K562 (cell line): ENCODE measurements around the gene PSPH. TPM values are rescaled to one million over a fixed set of nuclear protein-coding genes. Genes with fewer than 3 reads are reported as not detected.
A peak's percentile ranks its signal among the peaks of the same experiment; 100 is the strongest.

Experiments used
- ASH1L ChIP-seq: fragments of 450-650 bp; IDR thresholded peaks from 2 replicates; pipeline ENCODE4 v1.6.1; 2018; ENCODE audit warnings: borderline replicate concordance, mild to moderate bottlenecking, low read depth; ENCODE audit not compliant: partially characterized antibody
- BMI1 ChIP-seq: fragments of 150-350 bp; IDR thresholded peaks from 2 replicates; pipeline ENCODE4 v1.6.1; 2014; ENCODE audit warnings: low read length
- BRD4 ChIP-seq: fragments of 200-600 bp; sonication (generic); IDR thresholded peaks from 2 replicates; pipeline ENCODE4 v1.6.1; 2017; ENCODE audit warnings: inconsistent platforms
- BRF1 ChIP-seq: IDR thresholded peaks from 3 replicates; pipeline ENCODE4 v1.6.1; 2011; ENCODE audit warnings: borderline replicate concordance, mild to moderate bottlenecking; ENCODE audit not compliant: insufficient read length; ENCODE audit errors: extremely low read depth
- CBX2 ChIP-seq: fragments of 200-600 bp; sonication (generic); IDR thresholded peaks from one replicate; pipeline ENCODE4 v1.6.1; 2012; ENCODE audit warnings: mild to moderate bottlenecking, low read length, inconsistent platforms; ENCODE audit not compliant: insufficient read depth, poor library complexity, severe bottlenecking
- CREB1 ChIP-seq, 2 experiments: sonication (generic) in 1 of 2; formaldehyde crosslinking in 1 of 2; IDR thresholded peaks; 2 replicates each; pipeline versions ENCODE4 v1.6.1 to v1.8.0; 2012 to 2022; ENCODE audit warnings: inconsistent platforms in 1 of 2, mild to moderate bottlenecking in 1 of 2, missing genetic modification reagents in 1 of 2, moderate library complexity in 1 of 2
- DACH1 ChIP-seq: fragments of 450-650 bp; IDR thresholded peaks from 2 replicates; pipeline ENCODE4 v1.6.1; 2018; ENCODE audit not compliant: partially characterized antibody
- FOXJ2 ChIP-seq: fragments of 200-800 bp; sonication (Bioruptor generic); IDR thresholded peaks from 2 replicates; pipeline ENCODE4 v1.6.1; 2016; ENCODE audit warnings: missing genetic modification characterization, missing compliant biosample characterization
- HCFC1 ChIP-seq: IDR thresholded peaks from 2 replicates; pipeline ENCODE4 v1.6.1; 2012; ENCODE audit warnings: low read depth, low read length, improper control_type of control experiment
- HDAC6 ChIP-seq: IDR thresholded peaks from 2 replicates; pipeline ENCODE4 v1.6.1; 2012; ENCODE audit warnings: low read depth, mild to moderate bottlenecking, control low read depth, inconsistent platforms, low read length, moderate library complexity
- NR3C1 ChIP-seq: sonication (generic); formaldehyde crosslinking; IDR thresholded peaks from 2 replicates; pipeline ENCODE4 v1.8.1; 2022; ENCODE audit warnings: missing genetic modification reagents
- NUFIP1 ChIP-seq: fragments of 450-650 bp; IDR thresholded peaks from 2 replicates; pipeline ENCODE4 v1.6.1; 2018; ENCODE audit not compliant: partially characterized antibody
- PRPF4 ChIP-seq: fragments of 200-400 bp; formaldehyde crosslinking; IDR thresholded peaks from one replicate; pipeline ENCODE4 v1.6.1; 2017; ENCODE audit warnings: low read length, low read depth, mild to moderate bottlenecking; ENCODE audit not compliant: insufficient read depth, poor library complexity, severe bottlenecking
- SIN3A ChIP-seq, 2 experiments: fragments of 150-350 bp in 1 of 2; IDR thresholded peaks; 2 replicates each; pipeline ENCODE4 v1.6.1; 2011 to 2016; ENCODE audit warnings: borderline replicate concordance in 2 of 2, low read depth in 2 of 2, low read length in 2 of 2, mild to moderate bottlenecking in 2 of 2, moderate library complexity in 2 of 2; ENCODE audit not compliant: control insufficient read depth in 1 of 2
- SMARCE1 ChIP-seq: fragments of 450-650 bp; IDR thresholded peaks from 2 replicates; pipeline ENCODE4 v1.7.1; 2016; ENCODE audit warnings: mild to moderate bottlenecking
- SREBF1 ChIP-seq: fragments of 150-350 bp; IDR thresholded peaks from 2 replicates; pipeline ENCODE4 v1.6.1; 2014; ENCODE audit warnings: antibody characterized with exemption, low read depth, low read length, borderline replicate concordance
- ZFP91 ChIP-seq: sonication (generic); formaldehyde crosslinking; IDR thresholded peaks from 2 replicates; pipeline ENCODE4 v1.8.0; 2022; ENCODE audit warnings: mild to moderate bottlenecking, missing genetic modification reagents
- ZFX ChIP-seq: sonication (generic); formaldehyde crosslinking; IDR thresholded peaks from 2 replicates; pipeline ENCODE4 v1.8.0; 2022; ENCODE audit warnings: mild to moderate bottlenecking, missing genetic modification reagents, moderate library complexity
- ZNF143 ChIP-seq: sonication (generic); formaldehyde crosslinking; IDR thresholded peaks from 2 replicates; pipeline ENCODE4 v1.9.0; 2022; ENCODE audit warnings: mild to moderate bottlenecking, missing genetic modification reagents
- ZNF212 ChIP-seq: fragments of 450-650 bp; formaldehyde crosslinking; IDR thresholded peaks from 2 replicates; pipeline ENCODE4 v1.4.0; 2020; ENCODE audit warnings: mild to moderate bottlenecking
- ZNF311 ChIP-seq: fragments of 250-450 bp; sonication (Bioruptor Pico); IDR thresholded peaks from 2 replicates; pipeline ENCODE4 v1.4.0; 2020; ENCODE audit warnings: mild to moderate bottlenecking, moderate library complexity
- ZNF41 ChIP-seq: fragments of 250-450 bp; sonication (Bioruptor Pico); conservative IDR thresholded peaks from 2 replicates; pipeline ENCODE4 v1.4.0; 2020; ENCODE audit warnings: mild to moderate bottlenecking
- polyA plus RNA-seq, 8 experiments: library from polyadenylated mRNA; depleted of rRNA in 4 of 8; stranded (reverse) in 5 of 8; unstranded in 3 of 8; fragments of >200 nt; fragmentation: Nextera tagmentation in 2 of 8; fragmentation: Illumina TruSeq in 1 of 8; extraction: Ambion mirVana in 2 of 8; extraction: Trizol in 1 of 8; gene quantifications; 2 replicates each; pipeline versions ENCODE4 v1.2.1 to v1.2.3, GENCODE V29; 2011 to 2014; ENCODE audit warnings: inconsistent platforms in 1 of 8, missing spikeins in 1 of 8
- total RNA-seq, 7 experiments: library from RNA; depleted of rRNA in 6 of 7; stranded (reverse); fragments of >200 nt in 6 of 7; fragmentation: Illumina TruSeq in 2 of 7; extraction: Trizol in 2 of 7; gene quantifications; 2 replicates each; pipeline versions ENCODE4 v1.2.1 to v1.2.3, GENCODE V29; 2011 to 2021; ENCODE audit warnings: low replicate concordance in 1 of 7
- TF ChIP-seq, protein P1 (sequence below), 2 experiments: fragments of 450-650 bp; conservative IDR thresholded peaks; 2 replicates each; pipeline ENCODE4 v1.6.1; 2017; ENCODE audit warnings: mild to moderate bottlenecking in 2 of 2, moderate library complexity in 2 of 2
- TF ChIP-seq, protein P2 (sequence below): sonication (generic); IDR thresholded peaks from 2 replicates; pipeline ENCODE4 v1.6.1; 2016
- TF ChIP-seq, protein P3 (sequence below): fragments of 250-450 bp; sonication (Bioruptor Pico); IDR thresholded peaks from 2 replicates; pipeline ENCODE4 v1.8.0; 2022; ENCODE audit warnings: moderate library complexity, mild to moderate bottlenecking, inconsistent platforms

The PSPH gene
- total and polyA plus RNA-seq, 9 of the 15 experiments (the other 6 are each of a cell fraction or from before 2014, with no cell fraction given): 6.3 to 46.8 (median 20.2) TPM

GRCh38 chr7:56062382-56062781, 11.1 kb upstream of the PSPH start (continued):
- TF ChIP-seq ZNF41 (no peak), ZFX (CRISPR knock-in tag) (no peak), FOXJ2 (no peak), BMI1 (no peak), ASH1L (no peak), NR3C1 (CRISPR knock-in tag) (no peak), SMARCE1 (peak; percentile 85), SIN3A (IDR thresholded peaks at IDR 0.05; ENCODE audit: borderline replicate concordance in 2 of 2, control insufficient read depth in 1 of 2, low read depth in 2 of 2, low read length in 2 of 2) (no peak), PRPF4 (no peak), BRF1 (no peak), BRD4 (no peak), ZNF311 (CRISPR knock-in tag) (no peak), HDAC6 (no peak), NUFIP1 (no peak), ZNF143 (CRISPR knock-in tag) (no peak), CREB1 (IDR thresholded peaks at IDR 0.05) (no peak), CREB1 (CRISPR knock-in tag; IDR thresholded peaks at IDR 0.05) (no peak), ZNF212 (CRISPR knock-in tag) (no peak), SREBF1 (no peak), DACH1 (peak; percentile 33), CBX2 (no peak), ZFP91 (CRISPR knock-in tag) (no peak), HCFC1 (no peak)
- TF ChIP-seq, protein P1, sequence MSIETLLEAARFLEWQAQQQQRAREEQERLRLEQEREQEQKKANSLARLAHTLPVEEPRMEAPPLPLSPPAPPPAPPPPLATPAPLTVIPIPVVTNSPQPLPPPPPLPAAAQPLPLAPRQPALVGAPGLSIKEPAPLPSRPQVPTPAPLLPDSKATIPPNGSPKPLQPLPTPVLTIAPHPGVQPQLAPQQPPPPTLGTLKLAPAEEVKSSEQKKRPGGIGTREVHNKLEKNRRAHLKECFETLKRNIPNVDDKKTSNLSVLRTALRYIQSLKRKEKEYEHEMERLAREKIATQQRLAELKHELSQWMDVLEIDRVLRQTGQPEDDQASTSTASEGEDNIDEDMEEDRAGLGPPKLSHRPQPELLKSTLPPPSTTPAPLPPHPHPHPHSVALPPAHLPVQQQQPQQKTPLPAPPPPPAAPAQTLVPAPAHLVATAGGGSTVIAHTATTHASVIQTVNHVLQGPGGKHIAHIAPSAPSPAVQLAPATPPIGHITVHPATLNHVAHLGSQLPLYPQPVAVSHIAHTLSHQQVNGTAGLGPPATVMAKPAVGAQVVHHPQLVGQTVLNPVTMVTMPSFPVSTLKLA (conservative IDR thresholded peaks at IDR 0.05): no peak
- TF ChIP-seq, protein P2, sequence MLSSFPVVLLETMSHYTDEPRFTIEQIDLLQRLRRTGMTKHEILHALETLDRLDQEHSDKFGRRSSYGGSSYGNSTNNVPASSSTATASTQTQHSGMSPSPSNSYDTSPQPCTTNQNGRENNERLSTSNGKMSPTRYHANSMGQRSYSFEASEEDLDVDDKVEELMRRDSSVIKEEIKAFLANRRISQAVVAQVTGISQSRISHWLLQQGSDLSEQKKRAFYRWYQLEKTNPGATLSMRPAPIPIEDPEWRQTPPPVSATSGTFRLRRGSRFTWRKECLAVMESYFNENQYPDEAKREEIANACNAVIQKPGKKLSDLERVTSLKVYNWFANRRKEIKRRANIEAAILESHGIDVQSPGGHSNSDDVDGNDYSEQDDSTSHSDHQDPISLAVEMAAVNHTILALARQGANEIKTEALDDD: peak; percentile 49; the same call in 1 of the 2 replicates
- TF ChIP-seq, protein P3, sequence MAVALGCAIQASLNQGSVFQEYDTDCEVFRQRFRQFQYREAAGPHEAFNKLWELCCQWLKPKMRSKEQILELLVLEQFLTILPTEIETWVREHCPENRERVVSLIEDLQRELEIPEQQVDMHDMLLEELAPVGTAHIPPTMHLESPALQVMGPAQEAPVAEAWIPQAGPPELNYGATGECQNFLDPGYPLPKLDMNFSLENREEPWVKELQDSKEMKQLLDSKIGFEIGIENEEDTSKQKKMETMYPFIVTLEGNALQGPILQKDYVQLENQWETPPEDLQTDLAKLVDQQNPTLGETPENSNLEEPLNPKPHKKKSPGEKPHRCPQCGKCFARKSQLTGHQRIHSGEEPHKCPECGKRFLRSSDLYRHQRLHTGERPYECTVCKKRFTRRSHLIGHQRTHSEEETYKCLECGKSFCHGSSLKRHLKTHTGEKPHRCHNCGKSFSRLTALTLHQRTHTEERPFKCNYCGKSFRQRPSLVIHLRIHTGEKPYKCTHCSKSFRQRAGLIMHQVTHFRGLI (CRISPR knock-in tag): no peak
